Esophagus muscularis mucosa (tissue), 4 donors: ENCODE data around the gene UCN2.
A peak's percentile ranks its signal among the peaks of the same experiment; 100 is the strongest.

Source experiments
- EP300 ChIP-seq: sonication (generic); formaldehyde crosslinking; IDR thresholded peaks from one replicate; pipeline ENCODE4 v1.6.1; 2017; ENCODE audit warnings: antibody characterized with exemption
- POLR2A ChIP-seq: fragments of 450-650 bp; IDR thresholded peaks from one replicate; pipeline ENCODE4 v1.6.1; 2017; ENCODE audit warnings: antibody characterized with exemption, moderate library complexity, mild to moderate bottlenecking, low read depth
- POLR2AphosphoS5 ChIP-seq, 2 donors: sonication (generic); formaldehyde crosslinking; IDR thresholded peaks; one replicate each; pipeline ENCODE4 v1.6.1; 2017; ENCODE audit warnings: antibody characterized with exemption in 2 of 2
- TF ChIP-seq, protein P1 (sequence below), 3 experiments: fragments of 200-600 bp in 2 of 3; fragments of 450-650 bp in 1 of 3; sonication (generic) in 2 of 3; IDR thresholded peaks; one replicate each; pipeline ENCODE4 v1.5.1; 2017 to 2019; ENCODE audit warnings: antibody characterized with exemption in 3 of 3, mild to moderate bottlenecking in 2 of 3, moderate library complexity in 1 of 3

GRCh38 chr3:48598323-48599076 is 34.9 kb upstream of the UCN2 start:
- TF ChIP-seq POLR2A (no peak), EP300 (no peak), POLR2AphosphoS5 (IDR thresholded peaks at IDR 0.05) (peak; percentile 64 to 69)
- TF ChIP-seq, protein P1, sequence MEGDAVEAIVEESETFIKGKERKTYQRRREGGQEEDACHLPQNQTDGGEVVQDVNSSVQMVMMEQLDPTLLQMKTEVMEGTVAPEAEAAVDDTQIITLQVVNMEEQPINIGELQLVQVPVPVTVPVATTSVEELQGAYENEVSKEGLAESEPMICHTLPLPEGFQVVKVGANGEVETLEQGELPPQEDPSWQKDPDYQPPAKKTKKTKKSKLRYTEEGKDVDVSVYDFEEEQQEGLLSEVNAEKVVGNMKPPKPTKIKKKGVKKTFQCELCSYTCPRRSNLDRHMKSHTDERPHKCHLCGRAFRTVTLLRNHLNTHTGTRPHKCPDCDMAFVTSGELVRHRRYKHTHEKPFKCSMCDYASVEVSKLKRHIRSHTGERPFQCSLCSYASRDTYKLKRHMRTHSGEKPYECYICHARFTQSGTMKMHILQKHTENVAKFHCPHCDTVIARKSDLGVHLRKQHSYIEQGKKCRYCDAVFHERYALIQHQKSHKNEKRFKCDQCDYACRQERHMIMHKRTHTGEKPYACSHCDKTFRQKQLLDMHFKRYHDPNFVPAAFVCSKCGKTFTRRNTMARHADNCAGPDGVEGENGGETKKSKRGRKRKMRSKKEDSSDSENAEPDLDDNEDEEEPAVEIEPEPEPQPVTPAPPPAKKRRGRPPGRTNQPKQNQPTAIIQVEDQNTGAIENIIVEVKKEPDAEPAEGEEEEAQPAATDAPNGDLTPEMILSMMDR (IDR thresholded peaks at IDR 0.05) = no peak
